CD4-positive, alpha-beta T cell treated with Interferon alpha-2 for 1 hour (primary cell): ENCODE measurements around the gene TSPAN12.

Experiments used
- DNase-seq, 2 donors: peaks; one replicate each; pipeline ENCODE4 v3.0.0-alpha.2; 2020 to 2022

TSPAN12 gene

DNA sequence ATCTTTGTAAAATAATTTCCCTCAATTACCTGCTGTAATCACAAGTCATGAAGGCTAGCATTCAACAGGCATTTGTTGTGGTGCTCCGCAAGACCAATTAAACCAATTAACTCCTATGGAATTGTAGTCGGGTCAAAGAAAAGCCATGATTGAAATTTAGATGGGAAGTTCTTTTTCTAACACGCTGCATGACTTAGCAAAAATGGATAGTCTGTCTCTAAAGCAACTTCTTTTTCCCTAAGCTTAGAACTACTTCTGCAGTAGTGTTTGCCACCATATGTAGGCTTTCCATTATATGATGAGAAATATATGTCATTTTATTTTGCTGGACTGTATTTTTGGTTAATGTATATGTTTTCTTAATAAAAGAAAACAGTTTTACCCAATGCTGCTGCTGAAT is 119.1 kb downstream of the TSPAN12 start:
- no peak for DNase-seq
